Thyroid gland (tissue), 4 donors: ENCODE data around the gene TNFSF4. TPM values are rescaled to one million over a fixed set of nuclear protein-coding genes. Genes with fewer than 3 reads are reported as not detected.

Experiments used
- DNase-seq, 2 donors: peaks; one replicate each; pipeline ENCODE4 v3.0.0-alpha.2; 2019
- H3K27ac ChIP-seq, 3 donors: fragments of 200-600 bp; sonication (generic); 1 replicate in 2 of 3; 2 replicates in 1 of 3; pipeline ENCODE4 v1.5.1; 2016 to 2019; ENCODE audit warnings: mild to moderate bottlenecking in 1 of 3, moderate library complexity in 1 of 3
- H3K27me3 ChIP-seq: fragments of 200-600 bp; sonication (generic); one replicate; pipeline ENCODE4 v1.5.1; 2019
- H3K36me3 ChIP-seq, 2 donors: fragments of 200-600 bp; sonication (generic); one replicate each; pipeline ENCODE4 v1.5.1; 2016 to 2019
- H3K4me1 ChIP-seq, 2 donors: fragments of 200-600 bp; sonication (generic); one replicate each; pipeline ENCODE4 v1.5.1; 2017 to 2019
- H3K4me3 ChIP-seq, 3 donors: fragments of 200-600 bp; sonication (generic); replicated peaks in 1 of 3; 1 replicate in 2 of 3; 2 replicates in 1 of 3; pipeline ENCODE4 v1.5.1; 2016; ENCODE audit warnings: mild to moderate bottlenecking in 1 of 3
- H3K9me3 ChIP-seq: fragments of 200-600 bp; sonication (generic); one replicate; pipeline ENCODE4 v1.5.1; 2017
- POLR2A ChIP-seq, 2 donors: fragments of 450-650 bp; IDR thresholded peaks; one replicate each; pipeline ENCODE4 v1.6.1; 2017; ENCODE audit warnings: antibody characterized with exemption in 2 of 2, mild to moderate bottlenecking in 2 of 2, moderate library complexity in 1 of 2
- WGBS, 2 donors: methylation state at CpG; one replicate each; pipeline ENCODE4 v1.1.5; 2017; 5-methylcytosine and 5-hydroxymethylcytosine counted together
- intact Hi-C: fragments of 100-400 bp; cut with DNase I; formaldehyde crosslinking; loops from one replicate; pipeline ENCODE4 v1.15.1; 2023
- total RNA-seq, 4 donors: library from RNA; depleted of rRNA; stranded (reverse); fragments of >200 nt; gene quantifications; one replicate each; pipeline ENCODE4 v1.2.3, GENCODE V29; 2016
- TF ChIP-seq, protein P1 (sequence below), 6 experiments: fragments of 200-600 bp in 3 of 6; fragments of 450-650 bp in 3 of 6; sonication (generic) in 3 of 6; IDR thresholded peaks; one replicate each; pipeline ENCODE4 v1.5.1; 2016 to 2019; ENCODE audit warnings: antibody characterized with exemption in 6 of 6, mild to moderate bottlenecking in 2 of 6, inconsistent platforms in 1 of 6, moderate library complexity in 1 of 6

Gene TNFSF4
- total RNA-seq, 4 donors from 2014 or later, result 0.13 to 0.63 (median 0.41) TPM

- TF ChIP-seq, protein P1, sequence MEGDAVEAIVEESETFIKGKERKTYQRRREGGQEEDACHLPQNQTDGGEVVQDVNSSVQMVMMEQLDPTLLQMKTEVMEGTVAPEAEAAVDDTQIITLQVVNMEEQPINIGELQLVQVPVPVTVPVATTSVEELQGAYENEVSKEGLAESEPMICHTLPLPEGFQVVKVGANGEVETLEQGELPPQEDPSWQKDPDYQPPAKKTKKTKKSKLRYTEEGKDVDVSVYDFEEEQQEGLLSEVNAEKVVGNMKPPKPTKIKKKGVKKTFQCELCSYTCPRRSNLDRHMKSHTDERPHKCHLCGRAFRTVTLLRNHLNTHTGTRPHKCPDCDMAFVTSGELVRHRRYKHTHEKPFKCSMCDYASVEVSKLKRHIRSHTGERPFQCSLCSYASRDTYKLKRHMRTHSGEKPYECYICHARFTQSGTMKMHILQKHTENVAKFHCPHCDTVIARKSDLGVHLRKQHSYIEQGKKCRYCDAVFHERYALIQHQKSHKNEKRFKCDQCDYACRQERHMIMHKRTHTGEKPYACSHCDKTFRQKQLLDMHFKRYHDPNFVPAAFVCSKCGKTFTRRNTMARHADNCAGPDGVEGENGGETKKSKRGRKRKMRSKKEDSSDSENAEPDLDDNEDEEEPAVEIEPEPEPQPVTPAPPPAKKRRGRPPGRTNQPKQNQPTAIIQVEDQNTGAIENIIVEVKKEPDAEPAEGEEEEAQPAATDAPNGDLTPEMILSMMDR (IDR thresholded peaks at IDR 0.05), result no peak
- TF ChIP-seq POLR2A (IDR thresholded peaks at IDR 0.05), result no peak
- no peaks in the 10 kb centered on the region for H3K36me3 ChIP-seq
- H3K27ac ChIP-seq, result no peak overlapping the region
- WGBS, 2 donors, result 95 to 97% methylated on average over 2 of the region's 2 CpGs
- H3K9me3 ChIP-seq, result no peaks in the 10 kb centered on the region
- H3K27me3 ChIP-seq, result no peaks in the 10 kb centered on the region
- intact Hi-C loops, result no loop called here
- no peak for DNase-seq
- H3K4me3 ChIP-seq, result no peak overlapping the region
- no peaks in the 10 kb centered on the region for H3K4me1 ChIP-seq
Observed at GRCh38 chr1:173150795-173151194, 56.3 kb downstream of the TNFSF4 start.

DNA sequence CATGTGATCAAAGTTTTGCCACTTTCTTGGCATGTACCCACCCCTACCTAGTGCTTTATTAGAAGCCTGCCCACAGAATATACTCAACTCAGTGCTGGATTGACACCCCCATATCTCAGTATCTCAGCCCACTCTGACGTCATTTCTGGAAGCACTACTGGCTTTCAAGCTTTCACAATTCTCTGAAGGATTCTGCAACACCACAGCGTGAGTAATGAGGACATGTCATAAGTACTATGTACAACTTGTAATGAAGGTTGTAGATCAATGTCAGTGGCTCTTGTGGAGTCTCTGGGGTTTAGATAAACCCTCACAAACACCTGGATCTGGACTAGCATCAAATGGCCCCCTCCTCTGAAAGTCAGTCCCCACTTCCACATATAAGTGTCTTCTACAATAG lies 57.2 kb downstream of the TNFSF4 start:
- intact Hi-C loops, result no loop called here
- H3K9me3 ChIP-seq, result no peaks in the 10 kb centered on the region
- H3K27me3 ChIP-seq, result no peaks in the 10 kb centered on the region
- 75 to 76% methylated on average over 2 of the region's 2 CpGs for WGBS, 2 donors
- no peak overlapping the region for H3K4me3 ChIP-seq
- TF ChIP-seq, protein P1 (IDR thresholded peaks at IDR 0.05), result no peak
- no peak for TF ChIP-seq POLR2A (IDR thresholded peaks at IDR 0.05)
- DNase-seq, result no peak
- no peaks in the 10 kb centered on the region for H3K4me1 ChIP-seq
- no peaks in the 10 kb centered on the region for H3K36me3 ChIP-seq
- no peak overlapping the region for H3K27ac ChIP-seq

DNA sequence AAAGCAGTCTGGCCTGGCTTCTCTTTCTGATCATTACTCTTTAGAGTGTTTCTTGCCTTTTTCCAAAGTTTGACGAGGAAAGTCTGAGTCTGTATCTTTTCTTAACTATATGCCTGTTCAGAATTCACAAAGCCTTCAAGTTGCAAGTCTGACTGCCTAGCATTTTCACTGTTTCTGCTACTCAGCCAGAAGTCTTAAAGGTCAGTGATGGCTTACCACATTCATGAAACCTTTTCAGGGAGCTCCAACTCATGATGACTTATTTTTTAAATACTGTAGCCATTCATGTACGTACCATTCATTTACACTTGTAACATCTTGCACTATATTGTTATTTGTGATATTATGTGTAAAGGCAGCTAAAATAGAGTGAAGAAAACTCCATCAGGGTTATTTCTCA lies 58.2 kb downstream of the TNFSF4 start:
- intact Hi-C loops, result no loop called here

DNA sequence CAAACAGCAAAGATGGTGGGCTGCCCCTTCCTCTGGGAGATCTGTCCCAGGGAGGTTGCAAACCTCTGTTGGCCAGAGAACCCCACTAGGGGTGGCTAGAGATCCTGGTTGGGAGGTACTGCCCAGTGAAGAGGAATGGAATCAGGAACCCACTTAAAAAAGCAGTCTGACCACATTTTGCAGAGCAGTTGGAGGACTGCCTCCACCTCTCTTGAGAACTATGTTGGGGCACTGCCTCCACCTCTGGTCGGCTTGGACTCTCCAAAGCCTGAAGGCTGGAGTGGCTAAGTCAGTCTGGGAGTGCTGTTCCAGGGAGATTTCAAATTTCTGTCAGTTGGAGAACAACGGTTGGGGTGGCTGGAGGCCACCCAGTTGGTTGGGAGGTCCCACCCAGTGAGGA lies 58.6 kb downstream of the TNFSF4 start:
- intact Hi-C loops, result no loop called here
- no peak overlapping the region for H3K4me3 ChIP-seq
- H3K36me3 ChIP-seq, result no peaks in the 10 kb centered on the region
- no peak for TF ChIP-seq POLR2A (IDR thresholded peaks at IDR 0.05)
- TF ChIP-seq, protein P1 (IDR thresholded peaks at IDR 0.05), result no peak
- DNase-seq, result no peak
- WGBS, 2 donors, result 35 to 55% methylated on average over 2 of the region's 2 CpGs
- H3K4me1 ChIP-seq, result no peaks in the 10 kb centered on the region
- no peak overlapping the region for H3K27ac ChIP-seq
- no peaks in the 10 kb centered on the region for H3K9me3 ChIP-seq
- H3K27me3 ChIP-seq, result no peaks in the 10 kb centered on the region

More for the DNA sequence above, 58.2 kb downstream of the TNFSF4 start:
- TF ChIP-seq, protein P1 (IDR thresholded peaks at IDR 0.05), result no peak
- TF ChIP-seq POLR2A (IDR thresholded peaks at IDR 0.05), result no peak
- Histone ChIP-seq H3K27ac (no peak overlapping the region), H3K4me1 (no peaks in the 10 kb centered on the region), H3K27me3 (no peaks in the 10 kb centered on the region), H3K9me3 (no peaks in the 10 kb centered on the region), H3K36me3 (no peaks in the 10 kb centered on the region), H3K4me3 (no peak overlapping the region)
- WGBS, 2 donors, result 89 to 94% methylated on average over 2 of the region's 2 CpGs
- no peak for DNase-seq

GRCh38 chr1:173140733-173141132 lies 66.4 kb downstream of the TNFSF4 start:
- intact Hi-C loops, result no loop called here
- Histone ChIP-seq H3K9me3 (no peaks in the 10 kb centered on the region), H3K27me3 (no peaks in the 10 kb centered on the region), H3K4me1 (no peaks in the 10 kb centered on the region), H3K4me3 (no peak overlapping the region), H3K36me3 (no peaks in the 10 kb centered on the region), H3K27ac (no peak overlapping the region)
- 76 to 80% methylated on average over 2 of the region's 2 CpGs for WGBS, 2 donors
- TF ChIP-seq, protein P1 (IDR thresholded peaks at IDR 0.05), result no peak
- no peak for TF ChIP-seq POLR2A (IDR thresholded peaks at IDR 0.05)
- DNase-seq, result no peak
